Measurements from ENCODE around the gene TTC23L. TPM values are rescaled to one million over a fixed set of nuclear protein-coding genes. Genes with fewer than 3 reads are reported as not detected.

TTC23L gene
- not detected for total RNA-seq
- not detected for polyA plus RNA-seq

GRCh38 chr5:34838785-34839714 lies at the start of gene TTC23L:
Gene TTC23L, plus strand, starts transcription at chr5:34839164. Its CDS starts 1,508 bp downstream, at chr5:34840672.
- Mint-ChIP-seq H3K4me1 (peaks cover 6 to 14% (median 12%) of the 10 kb centered on the region in 4 donors), H3K4me3 (peak within 1 kb of the TSS; percentile 91 to 94 (median 92)), H3K9me3 (peaks cover 0 to 1% (median 0%) of the 10 kb centered on the region in 7 donors), H3K27ac (peak within 1 kb of the TSS; percentile 92 to 96 (median 95)), H3K36me3 (no peaks in the 10 kb centered on the region), H3K27me3 (peaks cover 11% of the 10 kb centered on the region)
- Histone ChIP-seq H3K36me3 (ENCODE audit: control insufficient read depth, insufficient read depth, low read length) (no peaks in the 10 kb centered on the region), H3K27me3 (ENCODE audit: control insufficient read depth, insufficient read depth, low read length) (no peaks in the 10 kb centered on the region), H3K9me3 (ENCODE audit: control insufficient read depth in 2 of 2, low read length in 2 of 2) (no peaks in the 10 kb centered on the region), H3K4me3 (ENCODE audit: low read depth, low read length) (peak within 1 kb of the TSS; percentile 83), H3K27ac (ENCODE audit: insufficient read depth, low read length, poor library complexity, severe bottlenecking) (peak within 1 kb of the TSS; percentile 61), H3K4me1 (ENCODE audit: control insufficient read depth, insufficient read depth, low read length, poor library complexity, severe bottlenecking) (peaks cover 7% of the 10 kb centered on the region)
- DNase-seq (peak; percentile 81 to 92 (median 87)), ATAC-seq (ENCODE audit: low read depth in 2 of 2) (peak; percentile 86 to 90)

GRCh38 chr5:34789639-34790038 lies 49.3 kb upstream of the TTC23L start:
- H3K36me3 ChIP-seq (ENCODE audit: control insufficient read depth, insufficient read depth, low read length), result no peaks in the 10 kb centered on the region

GRCh38 chr5:34790069-34790468 lies 48.9 kb upstream of the TTC23L start:
- H3K9me3 Mint-ChIP-seq, result peaks cover 0 to 6% (median 0%) of the 10 kb centered on the region in 7 donors
- no peak overlapping the region for H3K27ac Mint-ChIP-seq
- H3K27me3 ChIP-seq (ENCODE audit: control insufficient read depth, insufficient read depth, low read length), result peaks cover 2% of the 10 kb centered on the region
- ATAC-seq (ENCODE audit: low read depth in 2 of 2) (no peak), DNase-seq (no peak)
- no peaks in the 10 kb centered on the region for H3K36me3 Mint-ChIP-seq
- H3K27ac ChIP-seq (ENCODE audit: insufficient read depth, low read length, poor library complexity, severe bottlenecking), result no peak overlapping the region
- H3K9me3 ChIP-seq (ENCODE audit: control insufficient read depth in 2 of 2, low read length in 2 of 2), result no peaks in the 10 kb centered on the region
- no peak overlapping the region for H3K4me3 ChIP-seq (ENCODE audit: low read depth, low read length)
- no peaks in the 10 kb centered on the region for H3K4me1 ChIP-seq (ENCODE audit: control insufficient read depth, insufficient read depth, low read length, poor library complexity, severe bottlenecking)
- H3K4me1 Mint-ChIP-seq, result no peaks in the 10 kb centered on the region
- H3K36me3 ChIP-seq (ENCODE audit: control insufficient read depth, insufficient read depth, low read length), result no peaks in the 10 kb centered on the region
- H3K4me3 Mint-ChIP-seq, result no peak overlapping the region
- H3K27me3 Mint-ChIP-seq, result peaks cover 12% of the 10 kb centered on the region

More at GRCh38 chr5:34789639-34790038, 49.3 kb upstream of the TTC23L start:
- no peak for ATAC-seq (ENCODE audit: low read depth in 2 of 2)
- no peaks in the 10 kb centered on the region for H3K4me1 ChIP-seq (ENCODE audit: control insufficient read depth, insufficient read depth, low read length, poor library complexity, severe bottlenecking)
- H3K27ac Mint-ChIP-seq, result no peak overlapping the region
- H3K27ac ChIP-seq (ENCODE audit: insufficient read depth, low read length, poor library complexity, severe bottlenecking), result no peak overlapping the region
- no peaks in the 10 kb centered on the region for H3K36me3 Mint-ChIP-seq
- H3K4me1 Mint-ChIP-seq, result no peaks in the 10 kb centered on the region
- H3K4me3 Mint-ChIP-seq, result no peak overlapping the region
- peaks cover 12% of the 10 kb centered on the region for H3K27me3 Mint-ChIP-seq
- peaks cover 2% of the 10 kb centered on the region for H3K27me3 ChIP-seq (ENCODE audit: control insufficient read depth, insufficient read depth, low read length)
- H3K9me3 Mint-ChIP-seq, result peaks cover 0 to 6% (median 0%) of the 10 kb centered on the region in 7 donors
- no peak overlapping the region for H3K4me3 ChIP-seq (ENCODE audit: low read depth, low read length)
- H3K9me3 ChIP-seq (ENCODE audit: control insufficient read depth in 2 of 2, low read length in 2 of 2), result no peaks in the 10 kb centered on the region
- DNase-seq, result no peak

- H3K27me3 ChIP-seq (ENCODE audit: control insufficient read depth, insufficient read depth, low read length), result peaks cover 2% of the 10 kb centered on the region
- H3K4me1 ChIP-seq (ENCODE audit: control insufficient read depth, insufficient read depth, low read length, poor library complexity, severe bottlenecking), result no peaks in the 10 kb centered on the region
- H3K4me3 Mint-ChIP-seq, result no peak overlapping the region
- no peak overlapping the region for H3K27ac ChIP-seq (ENCODE audit: insufficient read depth, low read length, poor library complexity, severe bottlenecking)
- peaks cover 0 to 6% (median 0%) of the 10 kb centered on the region in 7 donors for H3K9me3 Mint-ChIP-seq
- H3K9me3 ChIP-seq (ENCODE audit: control insufficient read depth in 2 of 2, low read length in 2 of 2), result no peaks in the 10 kb centered on the region
- H3K27ac Mint-ChIP-seq, result no peak overlapping the region
- ATAC-seq (ENCODE audit: low read depth in 2 of 2) (no peak), DNase-seq (no peak)
- peaks cover 0 to 2% (median 0%) of the 10 kb centered on the region in 4 donors for H3K4me1 Mint-ChIP-seq
- no peaks in the 10 kb centered on the region for H3K36me3 Mint-ChIP-seq
- H3K4me3 ChIP-seq (ENCODE audit: low read depth, low read length), result no peak overlapping the region
- H3K27me3 Mint-ChIP-seq, result peaks cover 12% of the 10 kb centered on the region
- H3K36me3 ChIP-seq (ENCODE audit: control insufficient read depth, insufficient read depth, low read length), result no peaks in the 10 kb centered on the region
Observed at GRCh38 chr5:34791761-34792244, 47.2 kb upstream of the TTC23L start.

- no peaks in the 10 kb centered on the region for H3K4me1 Mint-ChIP-seq
- no peak overlapping the region for H3K4me3 Mint-ChIP-seq
- DNase-seq (no peak), ATAC-seq (ENCODE audit: low read depth in 2 of 2) (no peak)
- H3K27me3 Mint-ChIP-seq, result no peaks in the 10 kb centered on the region
- no peaks in the 10 kb centered on the region for H3K9me3 Mint-ChIP-seq
- Histone ChIP-seq H3K27ac (ENCODE audit: insufficient read depth, low read length, poor library complexity, severe bottlenecking) (no peak overlapping the region), H3K9me3 (ENCODE audit: control insufficient read depth in 2 of 2, low read length in 2 of 2) (no peaks in the 10 kb centered on the region), H3K36me3 (ENCODE audit: control insufficient read depth, insufficient read depth, low read length) (no peaks in the 10 kb centered on the region), H3K27me3 (ENCODE audit: control insufficient read depth, insufficient read depth, low read length) (no peaks in the 10 kb centered on the region), H3K4me3 (ENCODE audit: low read depth, low read length) (no peak overlapping the region), H3K4me1 (ENCODE audit: control insufficient read depth, insufficient read depth, low read length, poor library complexity, severe bottlenecking) (no peaks in the 10 kb centered on the region)
- no peak overlapping the region for H3K27ac Mint-ChIP-seq
- H3K36me3 Mint-ChIP-seq, result no peaks in the 10 kb centered on the region
Observed at GRCh38 chr5:34802834-34803563, 36.0 kb upstream of the TTC23L start.

- H3K27ac Mint-ChIP-seq, result no peak overlapping the region
- no peaks in the 10 kb centered on the region for H3K36me3 Mint-ChIP-seq
- H3K27me3 Mint-ChIP-seq, result no peaks in the 10 kb centered on the region
- no peak overlapping the region for H3K4me3 Mint-ChIP-seq
- H3K4me1 Mint-ChIP-seq, result no peaks in the 10 kb centered on the region
- H3K36me3 ChIP-seq (ENCODE audit: control insufficient read depth, insufficient read depth, low read length), result no peaks in the 10 kb centered on the region
- ATAC-seq (ENCODE audit: low read depth in 2 of 2) (no peak), DNase-seq (no peak)
- H3K27ac ChIP-seq (ENCODE audit: insufficient read depth, low read length, poor library complexity, severe bottlenecking), result no peak overlapping the region
- H3K4me3 ChIP-seq (ENCODE audit: low read depth, low read length), result no peak overlapping the region
- no peaks in the 10 kb centered on the region for H3K9me3 ChIP-seq (ENCODE audit: control insufficient read depth in 2 of 2, low read length in 2 of 2)
- H3K9me3 Mint-ChIP-seq, result no peaks in the 10 kb centered on the region
- no peaks in the 10 kb centered on the region for H3K4me1 ChIP-seq (ENCODE audit: control insufficient read depth, insufficient read depth, low read length, poor library complexity, severe bottlenecking)
- no peaks in the 10 kb centered on the region for H3K27me3 ChIP-seq (ENCODE audit: control insufficient read depth, insufficient read depth, low read length)
Observed at GRCh38 chr5:34803974-34804732, 34.8 kb upstream of the TTC23L start.

- no peak for ATAC-seq (ENCODE audit: low read depth in 2 of 2)
- Mint-ChIP-seq H3K4me1 (no peaks in the 10 kb centered on the region), H3K27me3 (no peaks in the 10 kb centered on the region), H3K27ac (no peak overlapping the region), H3K36me3 (no peaks in the 10 kb centered on the region), H3K4me3 (no peak overlapping the region), H3K9me3 (no peaks in the 10 kb centered on the region)
- no peaks in the 10 kb centered on the region for H3K9me3 ChIP-seq (ENCODE audit: control insufficient read depth in 2 of 2, low read length in 2 of 2)
- H3K4me1 ChIP-seq (ENCODE audit: control insufficient read depth, insufficient read depth, low read length, poor library complexity, severe bottlenecking), result no peaks in the 10 kb centered on the region
- no peaks in the 10 kb centered on the region for H3K27me3 ChIP-seq (ENCODE audit: control insufficient read depth, insufficient read depth, low read length)
- no peak overlapping the region for H3K4me3 ChIP-seq (ENCODE audit: low read depth, low read length)
- H3K27ac ChIP-seq (ENCODE audit: insufficient read depth, low read length, poor library complexity, severe bottlenecking), result no peak overlapping the region
- DNase-seq, result no peak
- H3K36me3 ChIP-seq (ENCODE audit: control insufficient read depth, insufficient read depth, low read length), result no peaks in the 10 kb centered on the region
Observed at GRCh38 chr5:34804913-34805312, 34.1 kb upstream of the TTC23L start.
